HG03045 (cell line): ENCODE data around the gene TMEM50B.

ENCODE experiments used
- ATAC-seq: cut with Tn5 transposase; IDR thresholded peaks from one replicate; pipeline ENCODE4 v1.9.1; 2021; ENCODE audit warnings: mild to moderate bottlenecking, moderate library complexity; ENCODE audit not compliant: unreplicated experiment

TMEM50B gene

DNA sequence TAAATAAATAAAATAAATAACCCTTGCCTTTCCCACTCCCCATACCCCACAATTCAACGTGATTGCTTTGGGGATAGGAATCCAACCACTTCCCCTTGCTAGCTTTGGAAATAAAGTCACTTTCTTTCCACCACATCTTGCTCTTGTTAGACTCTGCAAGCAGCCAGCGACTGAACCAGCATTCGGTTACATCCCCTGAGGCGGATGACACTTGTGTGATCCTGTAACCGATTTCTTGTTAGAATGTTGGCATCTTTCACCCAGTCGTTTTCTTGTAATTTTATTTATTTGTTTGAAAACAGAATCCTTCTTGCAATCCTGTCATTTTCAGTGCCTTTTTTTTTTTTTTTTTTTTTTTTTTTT lies 78.2 kb downstream of the TMEM50B start:
- no peak for ATAC-seq
